GM19193 (cell line): ENCODE results near the gene SNAPC5.

Experiments
- POLR2A ChIP-seq: IDR thresholded peaks from 4 replicates; pipeline ENCODE4 v1.6.1; 2011; ENCODE audit not compliant: insufficient read depth, insufficient read length; ENCODE audit errors: extremely low read depth

The SNAPC5 gene

GRCh38 chr15:66498501-66499386 lies 1.2 kb upstream of the SNAPC5 start:
- TF ChIP-seq POLR2A = no peak

GRCh38 chr15:66496951-66497501 lies 536 bp downstream of the SNAPC5 start:
- TF ChIP-seq POLR2A = no peak

- TF ChIP-seq POLR2A = no peak
Measured at GRCh38 chr15:66494262-66494661, 3.3 kb downstream of the SNAPC5 start.

GRCh38 chr15:66491846-66492245 lies 5.7 kb downstream of the SNAPC5 start:
- no peak for TF ChIP-seq POLR2A

GRCh38 chr15:66489179-66489791 lies 8.3 kb downstream of the SNAPC5 start:
- no peak for TF ChIP-seq POLR2A

- no peak for TF ChIP-seq POLR2A
Measured at GRCh38 chr15:66488525-66488924, 9.0 kb downstream of the SNAPC5 start.

GRCh38 chr15:66486887-66487286 lies 10.7 kb downstream of the SNAPC5 start:
- no peak for TF ChIP-seq POLR2A

GRCh38 chr15:66484539-66485112 lies 12.9 kb downstream of the SNAPC5 start:
- no peak for TF ChIP-seq POLR2A

- TF ChIP-seq POLR2A = no peak
Measured at GRCh38 chr15:66483131-66483566, 14.4 kb downstream of the SNAPC5 start.

- TF ChIP-seq POLR2A = no peak
Measured at GRCh38 chr15:66482539-66482938, 15.0 kb downstream of the SNAPC5 start.

- TF ChIP-seq POLR2A = no peak
Measured at GRCh38 chr15:66481107-66481856, 16.3 kb downstream of the SNAPC5 start.

GRCh38 chr15:66480267-66480666 lies 17.3 kb downstream of the SNAPC5 start:
- no peak for TF ChIP-seq POLR2A

- no peak for TF ChIP-seq POLR2A
Measured at GRCh38 chr15:66477011-66477410, 20.6 kb downstream of the SNAPC5 start.

GRCh38 chr15:66476535-66476934 lies 21.0 kb downstream of the SNAPC5 start:
- TF ChIP-seq POLR2A = no peak

- TF ChIP-seq POLR2A = no peak
Measured at GRCh38 chr15:66474963-66475362, 22.6 kb downstream of the SNAPC5 start.
